ENCODE results near the gene CCP110. TPM values are rescaled to one million over a fixed set of nuclear protein-coding genes. Genes with fewer than 3 reads are reported as not detected.

Gene CCP110
- total and polyA plus RNA-seq, 4 experiments from 2014 or later = 7.3 to 21.3 (median 15.4) TPM

- H3K27me3 ChIP-seq (ENCODE audit: insufficient read depth, low read length) = no peaks in the 10 kb centered on the region
- no peak for DNase-seq
- POLR2A ChIA-PET (ENCODE audit: partially characterized antibody) = no interaction called here
- peaks cover 5% of the 10 kb centered on the region for H3K36me3 ChIP-seq (ENCODE audit: insufficient read depth, low read length)
- peaks cover 7% of the 10 kb centered on the region for H3K4me1 ChIP-seq (ENCODE audit: insufficient read depth, low read length)
- no peak overlapping the region for H3K4me3 ChIP-seq (ENCODE audit: low read length in 2 of 2)
- Mint-ChIP-seq H3K9me3 (peaks cover 0 to 6% (median under 1%) of the 10 kb centered on the region in 8 donors), H3K27me3 (no peaks in the 10 kb centered on the region), H3K36me3 (peaks cover 6 to 17% of the 10 kb centered on the region in 2 donors), H3K27ac (no peak overlapping the region), H3K4me3 (no peak overlapping the region), H3K4me1 (peaks cover 15 to 41% (median 19%) of the 10 kb centered on the region in 4 donors)
- intact Hi-C loops (cut with micrococcal nuclease) = no loop called here
- H3K27ac ChIP-seq (ENCODE audit: low read depth, low read length) = no peak overlapping the region
- CTCF ChIA-PET (ENCODE audit: partially characterized antibody) = interaction anchor here (1.0 to 6.1 kb wide), 5 partner anchors 8 to 742 kb away, joined by 3 to 63 read pairs (median 4); partner anchors contain the start of gene GPRC5B
- H3K9me3 ChIP-seq (ENCODE audit: control insufficient read depth in 1 of 2, low read length in 2 of 2) = no peaks in the 10 kb centered on the region
Measured at GRCh38 chr16:19560078-19560477, 36.3 kb downstream of the CCP110 start.

DNA sequence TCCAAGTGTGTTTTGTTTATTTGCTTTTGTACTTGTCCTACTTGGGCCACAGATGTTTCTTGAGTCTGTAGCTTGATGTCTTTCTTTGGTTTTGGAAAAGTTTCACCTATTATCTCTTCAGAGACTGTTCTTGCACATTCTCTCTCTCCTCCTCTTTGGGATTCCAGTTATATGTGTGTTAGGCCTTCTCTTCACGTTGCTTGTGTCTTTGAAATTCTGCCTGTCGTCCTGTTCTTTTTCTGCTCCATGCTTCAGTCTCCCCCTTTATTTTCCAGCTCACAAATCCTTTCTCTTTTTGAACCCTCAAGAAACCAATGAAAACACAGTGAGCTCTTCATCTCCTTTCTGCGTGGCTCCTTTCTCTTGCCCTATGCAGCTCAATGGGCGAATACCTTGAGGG is 39.6 kb downstream of the CCP110 start:
- Histone ChIP-seq H3K4me1 (ENCODE audit: insufficient read depth, low read length) (no peaks in the 10 kb centered on the region), H3K9me3 (ENCODE audit: control insufficient read depth in 1 of 2, low read length in 2 of 2) (no peaks in the 10 kb centered on the region), H3K4me3 (ENCODE audit: low read length in 2 of 2) (no peak overlapping the region), H3K27ac (ENCODE audit: low read depth, low read length) (no peak overlapping the region), H3K36me3 (ENCODE audit: insufficient read depth, low read length) (peaks cover 10% of the 10 kb centered on the region), H3K27me3 (ENCODE audit: insufficient read depth, low read length) (no peaks in the 10 kb centered on the region)
- ChIA-PET CTCF (ENCODE audit: partially characterized antibody) (interaction anchor here (0.9 to 1.4 kb wide), 3 partner anchors 8 to 478 kb away, joined by 3 to 8 read pairs (median 4); partner anchors contain the start of gene VPS35L), POLR2A (ENCODE audit: partially characterized antibody) (interaction anchor here (0.9 to 1.9 kb wide), 2 partner anchors 8 to 18 kb away, joined by 3 to 6 read pairs; partner anchors contain the start of gene VPS35L)
- H3K4me3 Mint-ChIP-seq = no peak overlapping the region
- H3K9me3 Mint-ChIP-seq = peaks cover 0 to 6% (median under 1%) of the 10 kb centered on the region in 8 donors
- H3K27me3 Mint-ChIP-seq = no peaks in the 10 kb centered on the region
- DNase-seq = no peak
- peaks cover 7 to 13% (median 8%) of the 10 kb centered on the region in 4 donors for H3K4me1 Mint-ChIP-seq
- peaks cover 17 to 31% of the 10 kb centered on the region in 2 donors for H3K36me3 Mint-ChIP-seq
- intact Hi-C loops (cut with micrococcal nuclease) = no loop called here
- H3K27ac Mint-ChIP-seq = no peak overlapping the region

DNA sequence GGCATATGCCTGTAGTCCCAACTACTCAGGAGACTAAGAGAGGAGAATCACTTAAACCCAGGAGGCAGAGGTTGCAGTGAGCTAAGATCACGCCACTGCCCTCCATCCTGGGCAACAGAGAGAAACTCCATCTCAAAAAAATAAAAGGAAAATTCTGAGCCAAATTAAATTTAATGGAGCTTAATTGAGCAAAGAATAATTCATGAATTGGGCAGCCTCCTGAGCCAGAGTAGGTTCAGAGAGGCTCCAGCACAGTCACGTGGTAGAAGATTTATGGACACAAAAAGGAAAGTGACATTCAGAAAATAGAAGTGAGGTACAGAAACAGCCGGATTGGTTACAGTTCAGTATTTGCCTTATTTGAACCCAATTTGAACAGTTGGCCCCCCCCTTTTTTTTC is 42.6 kb downstream of the CCP110 start:
- Mint-ChIP-seq H3K27me3 (no peaks in the 10 kb centered on the region), H3K9me3 (peaks cover 0 to 6% (median under 1%) of the 10 kb centered on the region in 8 donors), H3K4me1 (peaks cover 0 to 13% (median 5%) of the 10 kb centered on the region in 4 donors), H3K36me3 (peaks cover 27 to 46% of the 10 kb centered on the region in 2 donors), H3K4me3 (no peak overlapping the region), H3K27ac (peak overlapping the region in 2 of 7 donors; percentile 32 to 53)
- H3K27ac ChIP-seq (ENCODE audit: low read depth, low read length) = no peak overlapping the region
- ChIA-PET CTCF (ENCODE audit: partially characterized antibody) (interaction anchor here (0.8 to 1.1 kb wide), 3 partner anchors 9 to 597 kb away, joined by 3 read pairs; partner anchors contain the start of gene VPS35L), POLR2A (ENCODE audit: partially characterized antibody) (no interaction called here)
- H3K36me3 ChIP-seq (ENCODE audit: insufficient read depth, low read length) = peaks cover 10% of the 10 kb centered on the region
- no peak for DNase-seq
- no peak overlapping the region for H3K4me3 ChIP-seq (ENCODE audit: low read length in 2 of 2)
- H3K27me3 ChIP-seq (ENCODE audit: insufficient read depth, low read length) = no peaks in the 10 kb centered on the region
- no peaks in the 10 kb centered on the region for H3K4me1 ChIP-seq (ENCODE audit: insufficient read depth, low read length)
- intact Hi-C loops (cut with micrococcal nuclease) = no loop called here
- H3K9me3 ChIP-seq (ENCODE audit: control insufficient read depth in 1 of 2, low read length in 2 of 2) = no peaks in the 10 kb centered on the region

- Mint-ChIP-seq H3K27ac (peak overlapping the region in 1 of 7 donors; percentile 30), H3K4me3 (no peak overlapping the region), H3K36me3 (peaks cover 27 to 46% of the 10 kb centered on the region in 2 donors), H3K9me3 (peaks cover 0 to 6% (median under 1%) of the 10 kb centered on the region in 8 donors), H3K27me3 (no peaks in the 10 kb centered on the region), H3K4me1 (peaks cover 0 to 6% (median 4%) of the 10 kb centered on the region in 4 donors)
- intact Hi-C loops (cut with micrococcal nuclease) = no loop called here
- Histone ChIP-seq H3K27me3 (ENCODE audit: insufficient read depth, low read length) (no peaks in the 10 kb centered on the region), H3K27ac (ENCODE audit: low read depth, low read length) (no peak overlapping the region), H3K36me3 (ENCODE audit: insufficient read depth, low read length) (peaks cover 14% of the 10 kb centered on the region), H3K4me3 (ENCODE audit: low read length in 2 of 2) (no peak overlapping the region), H3K9me3 (ENCODE audit: control insufficient read depth in 1 of 2, low read length in 2 of 2) (no peaks in the 10 kb centered on the region), H3K4me1 (ENCODE audit: insufficient read depth, low read length) (no peaks in the 10 kb centered on the region)
- ChIA-PET CTCF (ENCODE audit: partially characterized antibody) (interaction anchor here (0.7 to 1.8 kb wide), 3 partner anchors 8 to 1236 kb away, joined by 3 to 6 read pairs (median 4); no protein-coding TSS in a partner anchor), POLR2A (ENCODE audit: partially characterized antibody) (no interaction called here)
- DNase-seq = no peak
Measured at GRCh38 chr16:19567560-19567959, 43.8 kb downstream of the CCP110 start.

- no peaks in the 10 kb centered on the region for H3K27me3 ChIP-seq (ENCODE audit: insufficient read depth, low read length)
- Mint-ChIP-seq H3K4me1 (peaks cover 0 to 3% (median under 1%) of the 10 kb centered on the region in 4 donors), H3K36me3 (peaks cover 50 to 58% of the 10 kb centered on the region in 2 donors), H3K4me3 (no peak overlapping the region), H3K27ac (no peak overlapping the region), H3K27me3 (no peaks in the 10 kb centered on the region), H3K9me3 (peaks cover 0 to 3% (median 0%) of the 10 kb centered on the region in 8 donors)
- H3K4me3 ChIP-seq (ENCODE audit: low read length in 2 of 2) = no peak overlapping the region
- peaks cover 17% of the 10 kb centered on the region for H3K36me3 ChIP-seq (ENCODE audit: insufficient read depth, low read length)
- DNase-seq = no peak
- no peaks in the 10 kb centered on the region for H3K9me3 ChIP-seq (ENCODE audit: control insufficient read depth in 1 of 2, low read length in 2 of 2)
- H3K27ac ChIP-seq (ENCODE audit: low read depth, low read length) = no peak overlapping the region
- intact Hi-C loops (cut with micrococcal nuclease) = no loop called here
- CTCF ChIA-PET (ENCODE audit: partially characterized antibody) = interaction anchor here (1.2 to 1.7 kb wide), 2 partner anchors 10 to 26 kb away, joined by 3 to 10 read pairs; no protein-coding TSS in a partner anchor
- no peaks in the 10 kb centered on the region for H3K4me1 ChIP-seq (ENCODE audit: insufficient read depth, low read length)
- POLR2A ChIA-PET (ENCODE audit: partially characterized antibody) = no interaction called here
Measured at GRCh38 chr16:19573997-19574396, 50.3 kb downstream of the CCP110 start.

DNA sequence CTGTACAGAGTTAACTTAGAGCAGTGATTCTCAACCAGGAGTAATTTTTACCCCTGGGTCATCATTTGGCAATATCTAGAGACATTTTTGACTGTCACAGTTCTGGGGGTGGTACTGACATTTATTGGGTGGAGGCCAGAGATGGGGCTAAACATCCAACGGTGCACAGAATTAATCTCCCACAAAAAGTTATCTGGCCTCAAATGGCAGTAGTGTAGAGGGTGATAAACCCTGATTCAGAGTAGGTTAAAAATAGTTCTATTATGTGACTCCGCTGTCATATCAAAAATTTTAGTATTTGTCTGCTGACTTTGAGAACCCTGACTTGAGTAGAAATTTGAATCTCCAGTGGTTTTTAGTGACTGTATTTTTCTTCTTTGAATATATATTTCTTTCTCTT is 50.9 kb downstream of the CCP110 start:
- ChIA-PET CTCF (ENCODE audit: partially characterized antibody) (no interaction called here), POLR2A (ENCODE audit: partially characterized antibody) (no interaction called here)
- Mint-ChIP-seq H3K27me3 (no peaks in the 10 kb centered on the region), H3K9me3 (peaks cover 0 to 3% (median 0%) of the 10 kb centered on the region in 8 donors), H3K27ac (no peak overlapping the region), H3K36me3 (peaks cover 50 to 56% of the 10 kb centered on the region in 2 donors), H3K4me3 (no peak overlapping the region), H3K4me1 (peaks cover 0 to 3% (median under 1%) of the 10 kb centered on the region in 4 donors)
- intact Hi-C loops (cut with micrococcal nuclease) = no loop called here
- H3K36me3 ChIP-seq (ENCODE audit: insufficient read depth, low read length) = peaks cover 19% of the 10 kb centered on the region
- no peak for DNase-seq
- H3K27me3 ChIP-seq (ENCODE audit: insufficient read depth, low read length) = no peaks in the 10 kb centered on the region
- H3K4me3 ChIP-seq (ENCODE audit: low read length in 2 of 2) = no peak overlapping the region
- H3K4me1 ChIP-seq (ENCODE audit: insufficient read depth, low read length) = no peaks in the 10 kb centered on the region
- no peak overlapping the region for H3K27ac ChIP-seq (ENCODE audit: low read depth, low read length)
- no peaks in the 10 kb centered on the region for H3K9me3 ChIP-seq (ENCODE audit: control insufficient read depth in 1 of 2, low read length in 2 of 2)

DNA sequence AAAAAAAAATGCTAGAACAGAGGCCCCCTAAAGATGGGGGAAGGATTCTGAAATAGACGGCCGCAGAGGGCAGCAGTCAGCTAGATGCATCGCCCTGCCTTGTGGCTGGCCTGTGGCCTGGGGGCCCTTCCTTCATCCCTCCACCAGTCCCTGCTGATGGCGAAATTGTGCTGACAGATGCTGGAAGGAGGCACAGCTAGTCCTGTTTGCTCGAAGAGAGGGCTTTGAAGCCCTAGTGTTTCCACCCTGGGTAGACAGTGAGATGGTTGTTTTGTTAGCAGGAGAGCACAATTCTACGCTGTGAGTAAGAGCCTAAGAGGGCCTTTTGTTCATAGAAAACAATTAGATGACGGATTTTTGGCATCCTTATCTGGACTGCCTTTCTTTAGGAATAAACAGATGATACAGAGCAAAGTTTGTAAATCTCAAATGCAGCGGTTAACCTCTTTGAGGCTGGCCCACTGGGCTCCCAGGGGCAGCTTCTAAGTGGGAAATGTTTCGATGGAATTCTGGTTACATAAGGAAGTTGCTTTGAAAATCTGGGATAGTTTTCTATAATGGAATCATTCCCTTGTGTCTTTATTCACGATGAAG is 54.7 kb downstream of the CCP110 start:
- ChIA-PET CTCF (ENCODE audit: partially characterized antibody) (interaction anchor here (1.5 to 1.7 kb wide), 2 partner anchors 22 to 308 kb away, joined by 4 read pairs; partner anchors contain the start of gene VPS35L), POLR2A (ENCODE audit: partially characterized antibody) (no interaction called here)
- no peak overlapping the region for H3K27ac Mint-ChIP-seq
- Histone ChIP-seq H3K4me3 (ENCODE audit: low read length in 2 of 2) (no peak overlapping the region), H3K27ac (ENCODE audit: low read depth, low read length) (no peak overlapping the region), H3K36me3 (ENCODE audit: insufficient read depth, low read length) (peaks cover 37% of the 10 kb centered on the region), H3K4me1 (ENCODE audit: insufficient read depth, low read length) (no peaks in the 10 kb centered on the region), H3K9me3 (ENCODE audit: control insufficient read depth in 1 of 2, low read length in 2 of 2) (no peaks in the 10 kb centered on the region), H3K27me3 (ENCODE audit: insufficient read depth, low read length) (no peaks in the 10 kb centered on the region)
- DNase-seq = no peak
- H3K4me3 Mint-ChIP-seq = no peak overlapping the region
- no peaks in the 10 kb centered on the region for H3K27me3 Mint-ChIP-seq
- H3K36me3 Mint-ChIP-seq = peaks cover 71 to 79% of the 10 kb centered on the region in 2 donors
- H3K9me3 Mint-ChIP-seq = peaks cover 0 to 6% (median 3%) of the 10 kb centered on the region in 8 donors
- H3K4me1 Mint-ChIP-seq = peaks cover 0 to 2% (median under 1%) of the 10 kb centered on the region in 4 donors
- intact Hi-C loops (cut with micrococcal nuclease) = no loop called here

Data from CD4-positive, alpha-beta memory T cell (primary cell).